Gastroesophageal sphincter (tissue), 4 donors: ENCODE measurements around the gene OR51B2. TPM values are rescaled to one million over a fixed set of nuclear protein-coding genes. Genes with fewer than 3 reads are reported as not detected.

Experiments used
- ATAC-seq: fragments of 150-250 bp; one replicate; pipeline ENCODE4 v1.9.1; 2016; ENCODE audit warnings: mild to moderate bottlenecking, moderate library complexity
- H3K27ac ChIP-seq, 4 donors: fragments of 200-600 bp; sonication (generic) in 3 of 4; 1 replicate in 3 of 4; 2 replicates in 1 of 4; pipeline ENCODE4 v1.5.1; 2016 to 2019
- H3K27me3 ChIP-seq: fragments of 200-600 bp; sonication (generic); one replicate; pipeline ENCODE4 v1.5.1; 2019
- H3K36me3 ChIP-seq, 2 donors: fragments of 200-600 bp; sonication (generic); one replicate each; pipeline ENCODE4 v1.5.1; 2019; ENCODE audit warnings: control low read depth in 1 of 2
- H3K4me1 ChIP-seq, 3 donors: fragments of 200-600 bp; sonication (generic); 1 replicate in 2 of 3; 2 replicates in 1 of 3; pipeline ENCODE4 v1.5.1; 2016 to 2019; ENCODE audit warnings: control low read depth in 2 of 3
- H3K4me3 ChIP-seq, 2 donors: fragments of 200-600 bp; sonication (generic); one replicate each; pipeline ENCODE4 v1.5.1; 2019; ENCODE audit warnings: mild to moderate bottlenecking in 1 of 2, moderate library complexity in 1 of 2
- H3K9me3 ChIP-seq, 3 donors: fragments of 200-600 bp; sonication (generic); one replicate each; pipeline ENCODE4 v1.5.1; 2017 to 2019; ENCODE audit warnings: control low read depth in 2 of 3
- CTCF ChIP-seq, 4 experiments: fragments of 200-600 bp in 2 of 4; fragments of 450-650 bp in 2 of 4; sonication (generic) in 1 of 4; IDR thresholded peaks; one replicate each; pipeline ENCODE4 v1.5.1; 2017 to 2019; ENCODE audit warnings: antibody characterized with exemption in 4 of 4, mild to moderate bottlenecking in 2 of 4, moderate library complexity in 2 of 4
- EP300 ChIP-seq: sonication (generic); formaldehyde crosslinking; IDR thresholded peaks from one replicate; pipeline ENCODE4 v1.6.1; 2017; ENCODE audit warnings: antibody characterized with exemption, mild to moderate bottlenecking
- POLR2A ChIP-seq, 2 donors: fragments of 450-650 bp; IDR thresholded peaks; one replicate each; pipeline ENCODE4 v1.6.1; 2017; ENCODE audit warnings: antibody characterized with exemption in 2 of 2, mild to moderate bottlenecking in 2 of 2, moderate library complexity in 1 of 2
- POLR2AphosphoS5 ChIP-seq: sonication (generic); formaldehyde crosslinking; IDR thresholded peaks from one replicate; pipeline ENCODE4 v1.6.1; 2017; ENCODE audit warnings: antibody characterized with exemption
- WGBS, 2 donors: methylation state at CpG; one replicate each; pipeline ENCODE4 v1.1.5; 2018; ENCODE audit warnings: low coverage in 1 of 2; 5-methylcytosine and 5-hydroxymethylcytosine counted together
- total RNA-seq, 4 donors: library from RNA; depleted of rRNA; stranded (reverse); fragments of >200 nt; gene quantifications; one replicate each; pipeline ENCODE4 v1.1.0, GENCODE V29; 2016

OR51B2 gene
- total RNA-seq, 4 donors from 2014 or later = 0.67 TPM; not detected in 3

- no peak for ATAC-seq
- Histone ChIP-seq H3K4me3 (no peak overlapping the region), H3K36me3 (no peaks in the 10 kb centered on the region), H3K27ac (no peak overlapping the region), H3K27me3 (no peaks in the 10 kb centered on the region), H3K4me1 (no peaks in the 10 kb centered on the region), H3K9me3 (no peaks in the 10 kb centered on the region)
- WGBS, 2 donors = 82 to 90% methylated on average over 3 of the region's 3 CpGs
- TF ChIP-seq POLR2AphosphoS5 (no peak), CTCF (IDR thresholded peaks at IDR 0.05) (no peak), POLR2A (IDR thresholded peaks at IDR 0.05) (no peak), EP300 (no peak)
These were observed 37.2 kb downstream of the OR51B2 start for GRCh38 chr11:5286901-5287300.

GRCh38 chr11:5286351-5286750, 37.7 kb downstream of the OR51B2 start:
- H3K36me3 ChIP-seq = no peaks in the 10 kb centered on the region
- TF ChIP-seq EP300 (no peak), POLR2A (IDR thresholded peaks at IDR 0.05) (no peak), CTCF (IDR thresholded peaks at IDR 0.05) (no peak), POLR2AphosphoS5 (no peak)
- no peak overlapping the region for H3K27ac ChIP-seq
- WGBS, 2 donors = 30 to 36% methylated on average over 1 of the region's 1 CpG
- no peak overlapping the region for H3K4me3 ChIP-seq
- no peaks in the 10 kb centered on the region for H3K4me1 ChIP-seq
- no peaks in the 10 kb centered on the region for H3K9me3 ChIP-seq
- no peaks in the 10 kb centered on the region for H3K27me3 ChIP-seq
- ATAC-seq = no peak

- H3K4me1 ChIP-seq = peaks cover 0 to 3% (median 0%) of the 10 kb centered on the region in 3 donors
- H3K36me3 ChIP-seq = no peaks in the 10 kb centered on the region
- H3K27ac ChIP-seq = no peak overlapping the region
- TF ChIP-seq POLR2AphosphoS5 = no peak
- TF ChIP-seq EP300 = no peak
- no peak for TF ChIP-seq CTCF (IDR thresholded peaks at IDR 0.05)
- no peak for TF ChIP-seq POLR2A (IDR thresholded peaks at IDR 0.05)
- no peaks in the 10 kb centered on the region for H3K27me3 ChIP-seq
- no peak for ATAC-seq
- H3K4me3 ChIP-seq = no peak overlapping the region
- WGBS, 2 donors = 79 to 100% methylated on average over 2 to 4 of the region's 4 CpGs
- H3K9me3 ChIP-seq = no peaks in the 10 kb centered on the region
These were observed 38.3 kb downstream of the OR51B2 start for GRCh38 chr11:5285703-5286340.

- Histone ChIP-seq H3K27ac (no peak overlapping the region), H3K4me1 (peaks cover 0 to 6% (median 0%) of the 10 kb centered on the region in 3 donors), H3K9me3 (no peaks in the 10 kb centered on the region), H3K27me3 (no peaks in the 10 kb centered on the region), H3K4me3 (no peak overlapping the region), H3K36me3 (no peaks in the 10 kb centered on the region)
- no peak for ATAC-seq
- no CpG with 5 or more reads among the region's 2 CpGs for WGBS, 2 donors
- TF ChIP-seq POLR2A (IDR thresholded peaks at IDR 0.05) (no peak), CTCF (IDR thresholded peaks at IDR 0.05) (no peak)
These were observed 39.5 kb downstream of the OR51B2 start for GRCh38 chr11:5284637-5285036.

GRCh38 chr11:5283882-5284281, 40.2 kb downstream of the OR51B2 start:
- no peaks in the 10 kb centered on the region for H3K27me3 ChIP-seq
- H3K36me3 ChIP-seq = no peaks in the 10 kb centered on the region
- peaks cover 0 to 6% (median 0%) of the 10 kb centered on the region in 3 donors for H3K4me1 ChIP-seq
- TF ChIP-seq POLR2AphosphoS5 = no peak
- H3K9me3 ChIP-seq = no peaks in the 10 kb centered on the region
- ATAC-seq = no peak
- WGBS, 2 donors = 63 to 72% methylated on average over 1 of the region's 1 CpG
- H3K27ac ChIP-seq = no peak overlapping the region
- no peak overlapping the region for H3K4me3 ChIP-seq
